Measurements from ENCODE around the gene COL4A2. TPM values are rescaled to one million over a fixed set of nuclear protein-coding genes. Genes with fewer than 3 reads are reported as not detected.

Gene COL4A2
- total RNA-seq, 2 experiments from 2014 or later, result not detected

DNA sequence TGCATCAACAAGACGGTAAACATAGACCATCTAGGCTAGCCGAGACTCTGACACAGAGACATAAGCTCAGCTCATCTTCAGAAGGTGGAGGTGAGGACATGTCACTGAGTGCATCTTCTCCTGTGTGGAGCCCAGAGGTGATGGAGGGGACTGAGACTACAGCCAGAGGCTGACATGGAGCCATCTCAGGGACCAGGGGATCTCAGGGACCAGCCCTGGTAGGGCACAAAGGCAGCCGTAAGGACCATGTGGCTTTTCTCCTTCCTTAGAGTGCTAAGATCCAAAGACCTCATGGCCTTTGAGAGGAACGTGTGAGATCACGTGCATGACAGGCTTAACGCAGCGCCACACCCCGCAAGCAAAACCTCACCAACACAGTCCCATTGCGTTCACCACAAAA lies 127.5 kb downstream of the COL4A2 start:
- Mint-ChIP-seq H3K4me1 (no peaks in the 10 kb centered on the region), H3K36me3 (ENCODE audit: low read depth) (no peaks in the 10 kb centered on the region), H3K27ac (no peak overlapping the region), H3K9me3 (no peaks in the 10 kb centered on the region), H3K27me3 (peaks cover 38% of the 10 kb centered on the region), H3K4me3 (no peak overlapping the region)
- CTCF ChIA-PET, result no interaction called here
- DNase-seq, result no peak
- POLR2A ChIA-PET, result no interaction called here

DNA sequence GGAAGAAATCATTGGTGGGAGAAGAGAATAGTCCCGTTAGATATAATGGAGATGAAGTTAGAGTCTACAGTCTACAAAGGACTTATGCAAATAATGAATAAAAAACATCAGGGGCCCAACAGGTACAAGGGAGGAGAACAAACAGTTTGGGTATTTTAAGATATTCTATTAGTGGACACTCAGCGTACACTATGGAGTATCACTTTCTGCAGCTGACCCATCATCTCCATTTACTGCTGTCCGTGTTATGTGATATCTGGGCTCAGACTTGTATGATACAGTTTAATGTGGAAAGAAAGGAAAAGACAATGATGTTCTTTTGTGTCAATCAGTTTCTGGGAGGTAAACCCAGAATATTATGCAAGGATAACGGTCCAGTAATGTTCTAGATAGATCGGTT lies 128.2 kb downstream of the COL4A2 start:
- Mint-ChIP-seq H3K9me3 (no peaks in the 10 kb centered on the region), H3K27ac (no peak overlapping the region), H3K4me1 (no peaks in the 10 kb centered on the region), H3K36me3 (ENCODE audit: low read depth) (no peaks in the 10 kb centered on the region), H3K4me3 (no peak overlapping the region), H3K27me3 (peaks cover 35% of the 10 kb centered on the region)
- ChIA-PET POLR2A (no interaction called here), CTCF (no interaction called here)
- no peak for DNase-seq

DNA sequence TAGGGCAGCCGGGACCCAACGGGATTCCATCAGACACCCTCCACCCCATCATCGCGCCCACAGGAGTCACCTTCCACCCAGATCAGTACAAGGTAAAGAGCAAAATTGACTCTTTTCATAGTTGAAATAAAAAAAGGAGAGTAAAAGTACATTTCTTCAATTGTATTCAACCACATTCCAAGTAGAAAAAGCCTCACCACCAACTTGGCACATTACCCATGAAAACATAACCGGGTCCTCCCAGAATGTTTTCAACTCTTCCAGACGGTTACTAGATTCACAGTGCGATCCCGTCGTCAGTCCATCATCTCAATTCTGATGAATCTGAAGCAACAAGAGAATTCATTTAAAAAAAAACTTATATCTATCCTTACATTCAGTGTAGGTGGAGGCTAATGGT lies 129.2 kb downstream of the COL4A2 start:
- DNase-seq, result no peak
- H3K27ac Mint-ChIP-seq, result no peak overlapping the region
- ChIA-PET CTCF (no interaction called here), POLR2A (no interaction called here)
- no peaks in the 10 kb centered on the region for H3K4me1 Mint-ChIP-seq
- no peak overlapping the region for H3K4me3 Mint-ChIP-seq
- no peaks in the 10 kb centered on the region for H3K9me3 Mint-ChIP-seq
- no peaks in the 10 kb centered on the region for H3K36me3 Mint-ChIP-seq (ENCODE audit: low read depth)
- H3K27me3 Mint-ChIP-seq, result peaks cover 31% of the 10 kb centered on the region

DNA sequence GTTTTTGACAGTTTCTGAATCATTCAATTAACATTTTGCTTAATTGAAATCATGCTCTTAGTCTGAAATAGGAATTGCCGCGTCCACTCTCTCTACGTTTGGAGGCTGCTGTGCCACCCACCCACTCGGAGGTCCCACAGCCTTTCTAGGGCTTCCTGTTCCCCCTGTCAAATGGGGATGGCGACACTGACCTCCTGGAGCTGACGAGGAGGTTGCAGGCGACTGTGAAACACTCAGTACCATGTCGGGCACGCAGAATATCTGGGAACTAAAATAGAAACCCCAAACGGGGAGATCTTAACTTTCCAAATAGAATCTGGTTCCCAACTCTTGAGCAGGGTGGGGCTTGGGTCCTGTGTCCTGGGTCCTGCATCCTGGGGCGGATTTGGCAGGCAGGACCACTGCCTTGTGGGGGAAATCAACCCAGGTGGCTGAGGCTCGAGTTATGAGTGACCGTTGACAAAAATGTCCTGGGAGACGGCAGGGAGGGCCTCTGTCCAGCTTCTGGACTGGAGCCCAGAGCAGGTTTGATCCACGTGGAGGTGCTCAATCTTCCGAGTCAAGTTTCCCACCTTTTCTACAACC lies 129.8 kb downstream of the COL4A2 start:
- Mint-ChIP-seq H3K27ac (no peak overlapping the region), H3K36me3 (ENCODE audit: low read depth) (no peaks in the 10 kb centered on the region), H3K27me3 (peaks cover 27% of the 10 kb centered on the region), H3K4me1 (no peaks in the 10 kb centered on the region), H3K4me3 (no peak overlapping the region), H3K9me3 (no peaks in the 10 kb centered on the region)
- ChIA-PET CTCF (no interaction called here), POLR2A (no interaction called here)
- DNase-seq, result no peak

DNA sequence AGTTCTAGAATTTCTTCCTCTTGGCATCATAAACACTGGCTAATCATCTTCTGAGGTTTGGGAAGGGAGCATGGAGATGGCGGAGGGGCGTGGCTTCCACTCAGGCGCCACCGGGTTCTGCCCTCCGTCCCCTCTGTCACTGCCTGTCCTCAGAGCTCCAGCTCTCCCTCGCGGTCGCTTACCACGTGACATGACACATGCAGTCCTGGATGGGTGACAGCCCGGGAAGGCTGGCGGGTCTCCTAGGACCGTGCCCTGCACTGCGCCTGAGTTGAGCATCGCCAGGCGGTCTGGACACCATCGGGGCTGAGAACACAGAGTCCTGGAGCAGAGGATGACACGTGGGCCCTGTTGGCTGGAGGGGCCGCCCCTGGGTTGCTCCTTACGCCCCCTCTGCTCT lies 131.1 kb downstream of the COL4A2 start:
- Mint-ChIP-seq H3K27me3 (peaks cover 22% of the 10 kb centered on the region), H3K4me3 (no peak overlapping the region), H3K27ac (no peak overlapping the region), H3K9me3 (no peaks in the 10 kb centered on the region), H3K4me1 (no peaks in the 10 kb centered on the region), H3K36me3 (ENCODE audit: low read depth) (no peaks in the 10 kb centered on the region)
- POLR2A ChIA-PET, result no interaction called here
- CTCF ChIA-PET, result no interaction called here
- DNase-seq, result no peak

DNA sequence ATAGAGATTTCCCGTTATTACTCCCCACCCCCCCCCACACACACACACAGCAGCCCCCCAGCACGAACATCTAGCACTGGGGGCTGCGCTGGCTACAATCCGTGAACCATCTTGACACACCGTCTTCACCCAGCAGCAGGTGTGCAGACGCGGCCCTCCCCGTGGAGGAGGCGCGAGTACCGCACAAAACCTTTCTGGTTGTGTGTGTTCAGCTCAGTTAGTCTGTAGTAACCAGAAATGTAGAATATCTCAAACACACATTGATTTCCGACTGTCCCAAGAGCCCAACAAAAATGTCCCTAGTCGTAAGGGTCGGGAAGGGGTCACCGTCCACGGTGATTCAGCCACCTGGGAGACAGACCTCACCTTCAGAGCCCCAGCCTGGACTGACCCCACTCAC lies 131.7 kb downstream of the COL4A2 start:
- no peak for DNase-seq
- Mint-ChIP-seq H3K36me3 (ENCODE audit: low read depth) (no peaks in the 10 kb centered on the region), H3K27me3 (peaks cover 22% of the 10 kb centered on the region), H3K27ac (no peak overlapping the region), H3K4me3 (no peak overlapping the region), H3K4me1 (no peaks in the 10 kb centered on the region), H3K9me3 (no peaks in the 10 kb centered on the region)
- CTCF ChIA-PET, result no interaction called here
- POLR2A ChIA-PET, result no interaction called here

DNA sequence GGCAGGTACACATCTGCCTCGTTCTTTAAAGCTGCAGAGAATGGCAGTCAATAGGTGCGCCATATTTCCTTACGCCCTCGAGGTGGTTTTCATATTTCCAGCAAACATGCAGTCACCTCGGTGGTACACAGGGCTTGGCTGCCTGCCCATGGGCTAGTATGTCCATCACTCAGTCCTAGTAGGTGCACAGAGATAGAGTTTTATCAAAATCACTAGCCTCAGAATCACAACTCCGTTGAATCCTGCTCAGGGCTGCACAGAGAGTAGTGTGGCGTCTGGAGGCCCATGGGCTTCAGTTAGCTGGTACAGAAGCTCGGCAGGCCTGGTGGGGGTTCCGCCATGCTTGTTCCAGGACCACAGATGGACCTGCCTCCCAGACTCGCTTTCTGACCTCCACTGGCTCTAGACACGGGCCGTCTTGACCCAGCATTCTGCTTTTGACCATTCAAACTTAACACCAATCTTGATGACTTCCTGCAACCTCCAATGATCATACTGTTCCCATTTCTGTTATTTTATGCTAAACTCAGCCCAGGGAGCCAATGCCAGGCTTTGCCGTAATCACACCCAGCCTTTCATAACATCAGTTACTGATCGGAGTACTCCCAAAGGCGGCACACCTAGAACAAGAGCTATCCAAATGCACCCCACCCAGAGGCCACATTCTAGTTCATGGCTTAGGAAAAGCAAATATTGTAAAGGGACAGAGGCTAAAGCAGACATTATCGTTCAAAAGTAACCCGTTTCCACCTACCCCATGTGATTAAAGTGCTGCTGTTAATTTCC lies 134.1 kb downstream of the COL4A2 start:
- H3K27ac Mint-ChIP-seq, result no peak overlapping the region
- H3K4me3 Mint-ChIP-seq, result no peak overlapping the region
- DNase-seq, result no peak
- no peaks in the 10 kb centered on the region for H3K9me3 Mint-ChIP-seq
- H3K27me3 Mint-ChIP-seq, result peaks cover 28% of the 10 kb centered on the region
- H3K4me1 Mint-ChIP-seq, result no peaks in the 10 kb centered on the region
- H3K36me3 Mint-ChIP-seq (ENCODE audit: low read depth), result no peaks in the 10 kb centered on the region
- ChIA-PET CTCF (interaction anchor here (1.0 kb wide), 1 partner anchor 15 kb away, joined by 4 read pairs; no protein-coding TSS in a partner anchor), POLR2A (no interaction called here)

DNA sequence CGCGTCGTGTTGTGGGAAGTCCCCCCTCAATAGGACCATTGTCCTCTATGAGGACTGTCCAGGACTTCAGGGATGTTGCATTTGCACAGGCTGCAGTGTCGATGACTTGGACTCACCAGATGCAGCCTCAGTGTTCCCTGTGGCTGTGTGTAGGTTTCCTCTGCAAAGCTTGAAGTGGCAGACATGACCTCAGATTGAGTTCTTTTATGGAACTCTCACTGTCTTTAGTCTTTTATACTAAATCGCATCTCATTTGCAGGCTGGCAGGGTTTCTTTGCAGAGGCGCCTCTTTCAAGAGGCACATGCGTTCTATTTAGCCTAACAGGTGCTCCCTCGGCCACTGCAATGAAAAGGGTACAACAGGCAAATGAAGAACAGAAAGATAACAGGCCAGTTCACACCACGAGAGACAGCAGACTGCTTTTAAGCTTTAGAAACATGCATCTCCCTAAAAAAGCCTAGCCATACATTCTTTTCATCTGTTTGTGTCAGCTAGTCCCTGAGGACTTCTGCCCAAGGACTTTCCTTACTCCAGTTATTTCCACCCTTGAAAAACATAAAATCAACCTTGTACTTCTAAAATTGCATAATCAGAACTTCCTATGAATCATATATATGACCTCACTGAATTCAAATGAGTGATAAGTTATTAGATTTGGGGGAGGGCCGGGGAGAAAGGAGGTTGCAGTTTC lies 136.0 kb downstream of the COL4A2 start:
- DNase-seq, result no peak
- Mint-ChIP-seq H3K4me1 (no peaks in the 10 kb centered on the region), H3K4me3 (no peak overlapping the region), H3K27me3 (peaks cover 21% of the 10 kb centered on the region), H3K9me3 (no peaks in the 10 kb centered on the region), H3K36me3 (ENCODE audit: low read depth) (no peaks in the 10 kb centered on the region), H3K27ac (no peak overlapping the region)
- CTCF ChIA-PET, result no interaction called here
- POLR2A ChIA-PET, result no interaction called here

DNA sequence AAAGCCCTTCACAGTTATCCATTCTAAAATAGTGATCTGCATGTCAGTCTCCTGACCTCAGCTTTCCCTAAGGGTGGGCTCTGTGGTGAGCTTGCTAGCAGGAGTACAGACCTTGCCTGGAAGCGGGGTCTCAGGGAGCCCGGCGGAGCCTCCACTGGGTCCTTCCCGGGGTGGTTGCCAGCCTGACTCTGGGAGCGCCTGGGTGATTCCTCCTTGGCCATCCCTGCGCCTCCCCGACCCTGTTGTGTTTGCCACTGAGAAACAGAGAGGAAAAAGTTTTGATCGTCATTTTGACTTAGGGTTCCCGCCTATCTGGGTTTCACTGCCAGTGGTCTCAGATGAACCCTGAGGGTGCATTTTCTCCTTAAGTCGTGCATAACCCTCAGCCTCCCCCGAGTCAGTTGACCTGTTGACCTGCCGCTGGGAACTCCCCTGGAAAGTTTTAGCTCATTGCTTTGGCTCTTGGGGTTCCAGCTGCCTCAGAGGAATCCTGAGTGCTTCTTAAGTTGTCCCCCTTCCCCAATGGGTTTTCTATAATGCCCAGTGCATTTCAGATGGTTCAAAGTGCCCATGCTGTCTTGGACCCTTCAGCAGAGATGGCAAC lies 136.6 kb downstream of the COL4A2 start:
- DNase-seq, result no peak
- Mint-ChIP-seq H3K27ac (no peak overlapping the region), H3K36me3 (ENCODE audit: low read depth) (no peaks in the 10 kb centered on the region), H3K27me3 (peaks cover 21% of the 10 kb centered on the region), H3K9me3 (no peaks in the 10 kb centered on the region), H3K4me1 (no peaks in the 10 kb centered on the region), H3K4me3 (no peak overlapping the region)
- ChIA-PET POLR2A (no interaction called here), CTCF (no interaction called here)

DNA sequence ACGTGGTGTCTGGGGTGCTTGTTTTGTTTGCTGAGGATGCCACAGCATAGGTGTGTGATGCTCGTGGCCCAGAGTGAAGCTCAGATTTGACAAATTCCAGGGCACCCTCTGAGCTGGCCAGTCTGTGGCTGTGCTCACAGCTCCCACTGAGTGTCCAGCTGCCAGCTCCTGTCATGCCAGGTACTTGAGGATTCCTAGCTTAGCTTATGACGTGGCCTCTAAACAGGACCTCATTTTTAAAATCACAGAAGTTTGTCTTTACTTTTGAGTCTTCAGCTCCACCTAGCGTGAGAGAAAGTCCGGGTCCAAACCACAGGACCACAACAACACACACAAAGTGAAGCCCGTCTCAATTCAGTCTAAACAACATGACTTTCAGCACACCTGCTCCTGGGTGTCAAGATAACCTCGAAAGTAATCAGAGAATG lies 137.2 kb downstream of the COL4A2 start:
- CTCF ChIA-PET, result interaction anchor here (0.7 kb wide), 1 partner anchor 623 kb away, joined by 3 read pairs; no protein-coding TSS in a partner anchor
- H3K27ac Mint-ChIP-seq, result no peak overlapping the region
- DNase-seq, result no peak
- no peaks in the 10 kb centered on the region for H3K36me3 Mint-ChIP-seq (ENCODE audit: low read depth)
- no peaks in the 10 kb centered on the region for H3K4me1 Mint-ChIP-seq
- peaks cover 21% of the 10 kb centered on the region for H3K27me3 Mint-ChIP-seq
- POLR2A ChIA-PET, result no interaction called here
- H3K9me3 Mint-ChIP-seq, result no peaks in the 10 kb centered on the region
- H3K4me3 Mint-ChIP-seq, result no peak overlapping the region

DNA sequence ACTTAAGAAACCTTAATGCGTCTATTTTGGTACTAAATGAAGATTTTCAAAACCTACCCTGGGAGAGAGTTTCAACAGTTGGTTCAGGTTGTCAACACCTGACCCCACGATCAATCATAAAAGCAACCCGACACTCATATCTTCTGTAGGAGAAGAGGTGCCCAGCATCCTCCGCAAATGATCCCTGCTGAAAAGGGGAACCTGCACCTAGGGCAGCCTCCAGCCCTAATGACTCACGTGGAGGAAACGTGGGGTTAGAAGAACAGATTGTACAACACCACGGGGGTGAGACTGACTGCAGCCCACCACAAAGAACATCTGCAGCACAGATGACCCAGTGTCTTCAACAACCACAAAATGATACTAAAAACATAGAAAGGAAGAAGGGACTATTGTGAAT lies 138.1 kb downstream of the COL4A2 start:
- ChIA-PET POLR2A (no interaction called here), CTCF (no interaction called here)
- DNase-seq, result no peak
- Mint-ChIP-seq H3K27ac (no peak overlapping the region), H3K4me1 (no peaks in the 10 kb centered on the region), H3K9me3 (no peaks in the 10 kb centered on the region), H3K4me3 (no peak overlapping the region), H3K27me3 (peaks cover 21% of the 10 kb centered on the region), H3K36me3 (ENCODE audit: low read depth) (no peaks in the 10 kb centered on the region)

DNA sequence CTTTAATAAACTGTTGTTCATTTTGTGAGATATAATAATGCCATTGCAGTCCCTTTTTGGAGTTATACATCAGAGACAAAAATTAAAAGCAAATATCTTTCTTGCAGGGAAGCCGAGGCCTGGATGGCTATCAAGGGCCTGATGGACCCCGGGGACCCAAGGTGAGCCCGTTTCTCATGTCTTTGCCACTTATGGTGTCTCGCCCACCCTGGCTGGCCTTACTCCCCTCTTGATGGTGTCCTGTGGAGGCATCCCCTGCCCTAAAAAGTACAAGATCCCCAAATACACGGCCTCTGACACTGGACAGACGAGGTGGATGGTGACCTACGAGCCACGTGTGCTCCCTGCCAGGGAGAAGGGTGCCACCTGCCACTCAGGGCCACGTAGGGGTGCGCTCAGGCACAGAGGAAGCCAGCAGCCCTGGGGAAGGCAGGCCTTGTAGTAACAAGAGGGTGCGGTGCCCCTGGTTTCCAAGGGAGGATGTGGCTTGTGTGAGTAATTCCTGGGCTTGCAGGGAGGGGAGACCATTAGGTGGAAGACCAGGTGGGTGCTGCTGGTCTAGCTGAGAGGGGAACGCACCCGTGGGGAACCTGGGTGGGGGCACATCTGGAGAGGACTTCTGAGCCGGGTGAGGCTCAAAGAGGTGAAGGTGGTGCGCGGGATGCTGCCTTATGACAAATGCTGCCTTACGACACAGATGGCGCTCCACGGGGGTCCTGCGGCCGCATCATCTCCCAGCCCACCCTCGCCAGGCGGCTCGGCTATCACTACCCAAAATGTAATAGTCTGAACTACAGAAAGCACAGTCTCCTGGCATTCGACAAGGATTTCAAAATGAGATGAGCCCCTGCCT lies 138.9 kb downstream of the COL4A2 start:
- Mint-ChIP-seq H3K27ac (no peak overlapping the region), H3K4me3 (no peak overlapping the region), H3K36me3 (ENCODE audit: low read depth) (no peaks in the 10 kb centered on the region), H3K27me3 (peaks cover 21% of the 10 kb centered on the region), H3K9me3 (no peaks in the 10 kb centered on the region), H3K4me1 (no peaks in the 10 kb centered on the region)
- ChIA-PET CTCF (no interaction called here), POLR2A (no interaction called here)
- no peak for DNase-seq

DNA sequence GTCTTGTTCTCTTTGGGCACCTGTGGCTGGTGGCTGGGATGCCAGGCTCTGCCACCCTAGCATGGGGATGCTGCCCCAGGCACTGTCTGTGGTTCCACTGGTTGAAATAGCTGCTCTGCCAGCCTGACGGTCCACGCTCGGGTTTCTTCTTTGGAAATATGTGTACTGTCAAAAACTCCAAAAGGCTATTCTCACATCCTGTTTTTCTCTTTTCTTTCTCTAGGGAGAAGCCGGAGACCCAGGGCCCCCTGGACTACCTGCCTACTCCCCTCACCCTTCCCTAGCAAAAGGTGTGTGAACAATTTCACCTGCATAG lies 139.4 kb downstream of the COL4A2 start:
- H3K4me3 Mint-ChIP-seq, result no peak overlapping the region
- no peaks in the 10 kb centered on the region for H3K4me1 Mint-ChIP-seq
- H3K27ac Mint-ChIP-seq, result no peak overlapping the region
- H3K27me3 Mint-ChIP-seq, result peaks cover 21% of the 10 kb centered on the region
- ChIA-PET CTCF (no interaction called here), POLR2A (no interaction called here)
- H3K36me3 Mint-ChIP-seq (ENCODE audit: low read depth), result no peaks in the 10 kb centered on the region
- no peaks in the 10 kb centered on the region for H3K9me3 Mint-ChIP-seq
- no peak for DNase-seq

All from activated CD4-positive, alpha-beta T cell treated with anti-CD3 and anti-CD28 coated beads, Interleukin-2, amount 10 ng/mL, durations not matched to agents 7 days and 5 days (primary cell).